ENCODE data around the gene ERVV-1.

DNA sequence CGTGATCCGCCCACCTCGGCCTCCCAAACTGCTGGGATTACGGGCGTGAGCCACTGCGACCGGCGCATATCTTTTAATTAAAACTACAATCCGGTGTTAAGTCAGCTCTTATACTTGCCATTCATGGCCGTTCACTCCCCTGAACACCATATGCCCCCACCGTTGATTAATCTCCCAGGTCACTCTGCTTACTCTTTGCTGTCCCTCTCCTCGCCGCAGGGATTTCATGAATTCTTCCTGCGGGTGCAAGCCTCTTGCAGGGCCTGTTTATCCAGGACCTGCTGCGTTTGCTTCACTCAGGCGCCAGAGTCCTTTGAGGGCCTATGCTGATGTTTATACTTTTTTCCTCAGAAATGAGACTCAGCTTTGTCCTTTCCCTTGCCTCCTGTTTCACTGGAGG is 31.8 kb downstream of the ERVV-1 start:
- TF ChIP-seq, protein P1, sequence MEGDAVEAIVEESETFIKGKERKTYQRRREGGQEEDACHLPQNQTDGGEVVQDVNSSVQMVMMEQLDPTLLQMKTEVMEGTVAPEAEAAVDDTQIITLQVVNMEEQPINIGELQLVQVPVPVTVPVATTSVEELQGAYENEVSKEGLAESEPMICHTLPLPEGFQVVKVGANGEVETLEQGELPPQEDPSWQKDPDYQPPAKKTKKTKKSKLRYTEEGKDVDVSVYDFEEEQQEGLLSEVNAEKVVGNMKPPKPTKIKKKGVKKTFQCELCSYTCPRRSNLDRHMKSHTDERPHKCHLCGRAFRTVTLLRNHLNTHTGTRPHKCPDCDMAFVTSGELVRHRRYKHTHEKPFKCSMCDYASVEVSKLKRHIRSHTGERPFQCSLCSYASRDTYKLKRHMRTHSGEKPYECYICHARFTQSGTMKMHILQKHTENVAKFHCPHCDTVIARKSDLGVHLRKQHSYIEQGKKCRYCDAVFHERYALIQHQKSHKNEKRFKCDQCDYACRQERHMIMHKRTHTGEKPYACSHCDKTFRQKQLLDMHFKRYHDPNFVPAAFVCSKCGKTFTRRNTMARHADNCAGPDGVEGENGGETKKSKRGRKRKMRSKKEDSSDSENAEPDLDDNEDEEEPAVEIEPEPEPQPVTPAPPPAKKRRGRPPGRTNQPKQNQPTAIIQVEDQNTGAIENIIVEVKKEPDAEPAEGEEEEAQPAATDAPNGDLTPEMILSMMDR (IDR thresholded peaks at IDR 0.05; ENCODE audit: extremely low read depth in 1 of 2, insufficient read depth in 1 of 2, low read depth in 1 of 2, low read length in 2 of 2), result no peak
- TF ChIP-seq POLR2A (IDR thresholded peaks at IDR 0.05; ENCODE audit: low read depth, low read length) (no peak), EZH2 (IDR thresholded peaks at IDR 0.05; ENCODE audit: borderline replicate concordance, low read depth, low read length, severe bottlenecking) (no peak), POLR2AphosphoS5 (IDR thresholded peaks at IDR 0.05; ENCODE audit: insufficient read depth, low read depth, low read length) (no peak), FOS (IDR thresholded peaks at IDR 0.05; ENCODE audit: borderline replicate concordance, insufficient read depth, low read length) (no peak)
